Stomach smooth muscle (tissue), 2 donors: Measurements from ENCODE around the gene KLF16.

ENCODE experiments used
- H3K27ac ChIP-seq: one replicate; pipeline ENCODE4 v1.7.0; 2013; ENCODE audit warnings: mild to moderate bottlenecking, low read length, inconsistent platforms
- H3K27me3 ChIP-seq, 2 donors: one replicate each; pipeline ENCODE4 v1.7.0; 2013; ENCODE audit warnings: low read length in 2 of 2; ENCODE audit not compliant: insufficient read depth in 2 of 2, control insufficient read depth in 1 of 2
- H3K36me3 ChIP-seq, 2 donors: one replicate each; pipeline ENCODE4 v1.7.0; 2013; ENCODE audit warnings: low read length in 2 of 2; ENCODE audit not compliant: control insufficient read depth in 2 of 2, insufficient read depth in 2 of 2
- H3K4me1 ChIP-seq: one replicate; pipeline ENCODE4 v1.7.0; 2013; ENCODE audit warnings: low read length; ENCODE audit not compliant: control insufficient read depth, insufficient read depth
- H3K4me3 ChIP-seq, 2 donors: one replicate each; pipeline ENCODE4 v1.7.0; 2013; ENCODE audit warnings: low read length in 2 of 2
- H3K9ac ChIP-seq, 2 donors: one replicate each; pipeline ENCODE4 v1.7.0; 2013; ENCODE audit warnings: low read length in 2 of 2, mild to moderate bottlenecking in 1 of 2
- H3K9me3 ChIP-seq, 2 donors: one replicate each; pipeline ENCODE4 v1.7.0; 2013; ENCODE audit warnings: low read length in 2 of 2; ENCODE audit not compliant: control insufficient read depth in 2 of 2
- donor health status: healthy.
- donor health status: Pancreatic carcinoma.

KLF16 gene

DNA sequence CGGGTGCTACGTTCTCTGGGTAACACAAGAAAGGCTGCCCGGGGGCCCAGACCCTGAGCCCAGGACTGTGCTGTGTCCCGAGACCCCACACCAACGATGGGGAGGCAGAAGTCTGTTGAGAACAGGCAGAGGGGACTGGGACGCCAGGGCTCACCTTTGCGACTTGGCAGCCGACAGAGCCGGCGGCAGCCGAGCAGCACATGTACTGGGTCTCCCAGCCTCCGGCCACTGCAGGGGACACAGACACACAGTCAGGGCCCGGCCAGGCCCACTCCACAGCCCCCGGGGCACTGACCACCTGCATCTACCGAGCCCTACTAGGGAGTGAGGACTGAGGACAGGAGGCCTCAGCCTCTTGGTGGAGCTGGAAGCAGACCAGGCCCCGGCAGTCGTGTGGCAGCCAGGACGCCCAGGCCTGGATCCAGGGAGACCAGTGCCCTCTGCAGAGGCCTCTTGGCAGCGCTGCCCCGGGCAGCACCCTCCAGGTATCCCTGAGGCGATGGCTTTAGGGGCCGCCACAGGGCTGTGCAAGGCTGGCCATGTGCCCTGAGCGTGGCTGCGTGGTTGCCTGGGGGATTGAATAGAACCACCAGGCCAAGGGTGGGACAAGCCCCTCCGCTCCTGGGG, 45.7 kb downstream of the KLF16 start:
- Histone ChIP-seq H3K9me3 (no peaks in the 10 kb centered on the region), H3K27me3 (no peaks in the 10 kb centered on the region), H3K9ac (no peak overlapping the region), H3K36me3 (peaks cover 24 to 41% of the 10 kb centered on the region in 2 donors), H3K27ac (no peak overlapping the region), H3K4me3 (no peak overlapping the region), H3K4me1 (peaks cover 9% of the 10 kb centered on the region)

DNA sequence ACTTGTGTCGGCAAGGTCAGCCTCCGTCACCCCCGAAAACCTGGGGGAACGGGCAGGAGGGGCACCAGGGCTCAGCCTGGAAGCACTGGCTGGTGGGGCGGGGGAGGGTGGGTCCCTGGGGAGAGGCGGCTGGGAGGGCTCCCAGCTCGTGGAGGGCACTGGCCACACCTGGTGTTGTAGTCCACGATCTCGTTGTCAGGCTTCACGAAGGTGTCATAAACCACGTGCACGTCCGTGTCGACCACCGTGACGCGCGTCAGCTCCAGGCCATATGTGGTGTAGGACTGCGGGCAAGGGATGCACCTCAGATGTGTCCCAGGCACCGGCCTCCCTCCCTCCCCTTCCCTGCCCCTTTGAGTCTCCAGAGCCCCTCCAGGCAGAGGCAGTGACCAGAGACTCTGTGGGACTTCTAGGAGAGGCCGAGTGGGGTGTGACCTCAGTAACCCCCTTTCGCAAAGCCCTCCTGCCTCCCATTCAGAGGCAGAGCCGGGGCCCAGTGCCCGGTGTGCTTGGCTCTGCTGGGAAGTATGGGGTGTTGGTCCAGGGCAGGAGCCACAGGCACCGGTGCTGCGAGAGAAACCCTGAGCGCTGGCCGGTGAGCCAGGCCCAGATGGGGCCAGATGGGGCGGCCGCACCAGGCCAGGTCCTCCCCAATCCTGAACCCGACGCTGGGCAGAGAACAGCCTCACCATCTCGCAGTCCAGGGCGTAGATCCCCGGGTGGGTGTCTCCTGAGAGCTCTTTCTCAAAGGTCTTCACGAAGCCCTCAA, 46.7 kb downstream of the KLF16 start:
- Histone ChIP-seq H3K4me1 (peaks cover 11% of the 10 kb centered on the region), H3K9me3 (no peaks in the 10 kb centered on the region), H3K4me3 (no peak overlapping the region), H3K36me3 (peaks cover 20 to 33% of the 10 kb centered on the region in 2 donors), H3K27me3 (no peaks in the 10 kb centered on the region), H3K9ac (no peak overlapping the region), H3K27ac (no peak overlapping the region)

DNA sequence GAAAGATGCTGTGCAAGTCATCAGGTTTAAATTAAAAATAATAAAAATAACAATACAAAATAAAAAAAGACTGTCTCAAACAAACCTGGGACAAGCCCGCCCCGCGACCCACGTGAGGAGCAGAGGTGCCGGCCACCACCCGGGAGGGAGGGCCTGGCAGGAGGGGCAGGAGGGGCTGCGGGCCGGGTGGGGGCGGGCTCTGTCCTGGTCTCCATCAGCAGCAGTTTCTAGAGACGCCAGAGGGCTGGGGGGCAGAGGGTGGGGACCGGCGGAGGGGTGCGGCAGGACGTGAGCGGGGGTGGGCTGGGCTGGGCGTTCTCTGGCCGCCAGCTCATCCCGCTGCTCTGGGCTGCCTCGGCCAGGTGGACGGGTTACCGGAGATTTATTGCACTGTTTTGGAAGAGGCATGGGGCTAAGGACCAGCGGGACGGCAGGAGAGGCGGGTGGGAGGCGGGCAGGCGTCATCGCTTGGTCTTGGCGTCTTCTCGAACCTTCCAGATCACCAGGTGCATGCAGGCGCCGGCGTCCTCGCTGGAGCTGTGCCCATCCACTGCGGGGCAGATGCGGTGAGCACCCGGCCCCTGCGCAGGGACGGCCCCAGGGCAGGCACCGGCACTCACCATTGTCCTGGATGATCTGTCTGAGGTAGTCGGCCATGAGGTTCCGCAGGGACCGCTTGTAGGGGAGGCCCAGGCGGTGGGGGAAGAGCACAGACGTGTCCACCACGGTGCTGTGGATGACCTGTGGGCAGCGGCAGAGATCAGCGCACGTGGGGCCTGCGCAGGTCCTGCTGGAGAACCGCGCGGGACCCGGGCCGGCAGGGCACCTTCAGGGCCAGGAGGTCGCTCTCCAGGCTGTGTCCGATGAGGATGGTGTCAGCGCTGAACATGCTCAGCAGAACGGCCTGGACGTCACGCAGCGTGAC, 47.5 kb downstream of the KLF16 start:
- Histone ChIP-seq H3K36me3 (peaks cover 16 to 29% of the 10 kb centered on the region in 2 donors), H3K27me3 (no peaks in the 10 kb centered on the region), H3K9me3 (no peaks in the 10 kb centered on the region)

DNA sequence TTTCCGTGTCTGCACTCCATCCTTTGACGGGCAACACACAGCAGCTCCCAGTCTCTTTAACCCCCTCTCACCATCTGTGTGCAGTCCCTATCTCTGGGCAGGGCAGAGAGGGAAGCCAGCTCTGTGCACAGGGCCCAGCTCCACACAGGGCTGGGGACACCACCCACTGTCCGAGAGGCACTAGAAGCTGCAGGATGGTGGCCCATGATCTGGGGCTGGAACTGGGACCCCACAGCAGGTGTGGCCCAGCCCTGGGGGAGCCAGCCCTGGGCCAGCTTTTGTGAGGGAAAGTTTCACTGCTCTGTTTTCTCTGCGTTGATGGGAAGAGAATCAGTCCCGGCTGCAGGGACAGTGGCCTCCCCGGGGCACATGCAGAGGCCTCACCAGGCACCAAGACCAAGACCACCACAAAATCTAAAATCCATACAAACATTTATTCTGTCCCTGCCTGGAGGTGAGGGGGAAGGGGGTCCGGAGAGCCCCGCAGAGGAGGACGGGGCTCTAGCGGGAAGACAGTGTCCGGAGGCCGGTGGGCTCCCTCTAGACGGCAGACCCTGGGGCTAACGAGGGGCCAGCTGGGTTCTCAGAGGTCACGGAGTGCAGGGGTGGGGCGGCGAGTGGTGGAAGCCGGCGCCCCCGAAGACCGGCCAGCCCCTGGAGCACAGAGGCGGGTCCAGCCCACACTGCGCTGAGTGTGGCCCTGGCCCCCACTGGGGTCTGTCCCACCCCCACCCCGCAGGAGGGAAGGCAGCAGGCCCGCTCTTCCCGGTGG, 48.4 kb downstream of the KLF16 start:
- Histone ChIP-seq H3K27me3 (no peaks in the 10 kb centered on the region), H3K27ac (no peak overlapping the region), H3K9ac (no peak overlapping the region), H3K4me1 (peaks cover 11% of the 10 kb centered on the region), H3K4me3 (no peak overlapping the region), H3K9me3 (no peaks in the 10 kb centered on the region), H3K36me3 (peaks cover 13 to 27% of the 10 kb centered on the region in 2 donors)

More for the DNA sequence above, 47.5 kb downstream of the KLF16 start:
- H3K4me1 ChIP-seq, result peaks cover 11% of the 10 kb centered on the region
- H3K9ac ChIP-seq, result no peak overlapping the region
- no peak overlapping the region for H3K4me3 ChIP-seq
- no peak overlapping the region for H3K27ac ChIP-seq

DNA sequence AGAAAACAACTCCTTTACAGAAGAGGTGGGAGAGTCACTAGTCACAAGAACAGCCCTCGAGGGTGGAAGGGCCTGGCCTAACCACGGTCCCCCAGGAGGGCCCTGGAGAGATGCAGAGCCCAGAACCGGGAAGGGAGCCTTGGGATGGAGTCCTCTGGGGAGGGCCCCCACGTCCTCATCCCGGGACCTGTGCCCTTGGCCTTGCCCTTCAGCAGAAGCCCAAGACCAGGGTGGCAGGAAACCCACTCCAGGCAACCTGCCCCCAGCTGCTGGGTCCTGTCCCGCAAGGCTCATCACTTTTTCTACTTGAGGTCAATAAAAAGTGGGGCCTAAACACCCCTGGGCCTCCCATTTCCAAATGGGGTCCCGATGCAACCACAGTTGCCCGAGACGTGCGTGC, 49.0 kb downstream of the KLF16 start:
- Histone ChIP-seq H3K9ac (no peak overlapping the region), H3K9me3 (no peaks in the 10 kb centered on the region), H3K4me1 (peaks cover 11% of the 10 kb centered on the region), H3K27me3 (no peaks in the 10 kb centered on the region), H3K36me3 (peaks cover 13 to 21% of the 10 kb centered on the region in 2 donors), H3K4me3 (no peak overlapping the region), H3K27ac (no peak overlapping the region)

DNA sequence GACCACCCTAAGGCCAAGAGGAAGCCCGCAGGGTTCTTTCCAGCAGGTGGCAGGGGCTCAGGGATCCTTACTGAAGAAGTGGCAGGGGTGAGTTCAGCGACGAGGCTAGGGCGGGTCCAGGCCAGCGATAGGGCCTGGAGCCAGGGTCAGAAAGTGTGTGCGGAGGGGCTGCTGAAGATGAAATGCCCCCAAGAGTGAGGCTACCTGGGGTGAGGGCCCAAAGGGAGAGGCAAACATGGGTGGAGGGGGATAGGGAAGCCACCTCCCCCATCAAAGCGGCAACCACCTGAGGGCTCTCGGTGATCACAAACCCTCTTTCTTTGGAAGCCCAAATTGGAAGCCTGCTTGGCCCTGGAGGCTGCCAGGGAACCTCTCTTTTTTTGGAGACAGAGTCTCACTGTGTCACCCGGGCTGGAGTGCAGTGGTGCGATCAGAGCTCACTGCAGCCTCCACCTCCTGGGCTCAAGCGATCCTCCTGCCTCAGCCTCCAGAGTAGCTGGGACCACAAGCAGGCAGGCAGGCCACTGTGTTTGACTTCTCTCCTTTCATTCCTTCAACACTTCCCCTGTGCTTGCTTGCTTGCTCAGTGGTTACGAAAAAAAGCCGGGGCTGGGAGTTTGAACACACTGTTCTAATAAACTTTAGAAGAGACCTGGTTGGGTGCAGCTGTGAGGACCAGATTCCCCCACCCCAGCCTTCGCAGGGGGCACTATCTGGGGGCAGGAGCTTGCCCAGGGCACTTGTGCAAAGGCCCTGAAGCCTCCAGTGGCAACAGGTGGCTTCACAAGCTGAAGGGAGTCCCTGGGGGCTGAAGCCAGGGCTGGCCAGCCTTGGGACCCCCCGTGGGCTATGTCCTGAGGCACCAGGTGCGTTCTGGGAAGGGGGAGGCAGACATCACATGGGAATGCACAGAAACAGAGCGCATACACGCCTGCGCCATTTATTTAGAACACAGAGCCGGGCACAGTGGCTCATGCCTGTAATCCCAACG, 49.9 kb downstream of the KLF16 start:
- Histone ChIP-seq H3K9me3 (no peaks in the 10 kb centered on the region), H3K27me3 (no peaks in the 10 kb centered on the region), H3K4me1 (peaks cover 11% of the 10 kb centered on the region), H3K4me3 (peak overlapping the region; percentile 72 to 82), H3K9ac (peak overlapping the region; percentile 42 to 55), H3K27ac (no peak overlapping the region), H3K36me3 (peaks cover 12 to 20% of the 10 kb centered on the region in 2 donors)

DNA sequence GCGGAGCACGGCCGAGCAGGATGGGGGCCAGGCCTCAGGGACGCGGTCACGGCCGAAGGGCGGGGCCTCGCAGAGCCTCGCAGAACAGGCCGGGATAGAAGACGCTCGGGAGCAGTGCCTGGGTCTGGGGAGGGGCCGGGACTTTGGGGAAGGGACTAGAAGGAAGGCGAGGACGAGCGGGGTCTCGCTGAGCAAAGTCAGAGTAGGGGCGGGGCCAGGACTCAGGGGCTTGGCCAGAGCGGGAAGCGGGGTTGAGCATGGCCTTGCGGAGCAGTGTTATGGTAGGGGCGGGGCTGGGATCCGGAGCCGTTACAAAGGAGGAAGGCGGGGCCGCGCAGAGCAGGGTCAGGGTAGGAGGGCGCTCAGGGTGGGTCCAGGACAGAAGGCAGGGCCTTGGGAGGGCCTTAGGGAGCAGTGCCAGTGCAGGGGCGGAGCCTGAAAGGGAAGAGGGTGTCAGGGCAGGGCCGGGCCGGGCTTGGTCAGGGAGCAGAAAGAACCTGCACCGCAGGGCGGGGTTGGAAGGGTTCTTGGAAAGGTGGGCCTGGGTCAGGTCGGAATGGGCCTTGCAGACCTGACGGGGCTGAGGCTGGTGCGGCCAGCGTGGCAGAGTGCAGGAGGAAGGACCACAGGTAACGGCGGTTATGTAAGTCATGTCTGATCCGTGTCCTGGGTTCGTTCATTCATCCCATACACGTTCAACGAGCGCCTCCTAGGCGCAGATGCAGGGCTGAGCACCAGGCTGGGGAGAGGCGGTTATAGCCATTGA, 50.8 kb downstream of the KLF16 start:
- peak overlapping the region; percentile 42 to 55 for H3K9ac ChIP-seq

DNA sequence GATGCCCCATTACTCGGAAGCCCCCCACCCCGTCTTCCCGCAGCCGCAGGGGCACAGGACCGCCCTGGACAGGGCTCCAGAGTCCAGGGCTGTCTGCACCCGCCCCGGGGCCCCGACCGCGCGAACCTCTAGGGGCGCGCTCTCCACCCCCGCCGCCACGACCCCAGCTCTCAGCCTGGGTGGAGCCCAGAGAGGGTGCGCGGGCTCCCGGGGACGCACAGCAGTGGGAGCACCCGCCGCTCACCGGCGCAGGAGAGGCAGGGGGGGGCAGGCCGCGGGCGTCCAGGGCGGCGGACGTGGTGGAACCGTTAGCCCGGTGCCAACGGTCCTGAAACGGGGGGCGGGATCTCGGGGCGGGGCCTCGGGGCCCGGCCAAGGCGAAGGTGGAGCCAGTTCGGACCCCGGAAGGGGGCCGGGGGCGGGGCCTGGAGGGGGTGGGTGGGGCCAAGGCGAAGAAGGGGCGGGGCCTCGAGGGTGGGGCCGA, 51.4 kb downstream of the KLF16 start, which contains the start of gene ATP8B3:
Gene ATP8B3, minus strand, starts transcription at position 335 of the 484 bp plus-strand sequence. CDS start 540 bp downstream, outside the sequence.
- Histone ChIP-seq H3K9me3 (no peaks in the 10 kb centered on the region), H3K27me3 (no peaks in the 10 kb centered on the region), H3K4me3 (peak within 1 kb of the TSS; percentile 72 to 82), H3K36me3 (peaks cover 5 to 6% of the 10 kb centered on the region in 2 donors), H3K9ac (peak within 1 kb of the TSS; percentile 42 to 55), H3K27ac (no peak within 1 kb of the TSS), H3K4me1 (peaks cover 11% of the 10 kb centered on the region)

More for the DNA sequence above, 50.8 kb downstream of the KLF16 start:
- Histone ChIP-seq H3K27me3 (no peaks in the 10 kb centered on the region), H3K27ac (no peak overlapping the region), H3K9me3 (no peaks in the 10 kb centered on the region), H3K36me3 (peaks cover 6 to 11% of the 10 kb centered on the region in 2 donors), H3K4me3 (peak overlapping the region; percentile 72 to 82), H3K4me1 (peaks cover 11% of the 10 kb centered on the region)
